ENCODE results near the gene SWSAP1. TPM values are rescaled to one million over a fixed set of nuclear protein-coding genes. Genes with fewer than 3 reads are reported as not detected.

SWSAP1 gene
- total RNA-seq = 1 to 10 TPM in 3 of 4 donors, under 1 TPM in 1; 0.66 to 1.7 (median 1.5) TPM

GRCh38 chr19:11374433-11375142 is at the start of gene SWSAP1:
Gene SWSAP1 (plus strand): TSS chr19:11374666. CDS start chr19:11374681, 15 bp downstream.
- intact Hi-C loops (cut with DNase I) = no loop called here
- no peak for TF ChIP-seq EP300 (IDR thresholded peaks at IDR 0.05)
- TF ChIP-seq POLR2AphosphoS5 (IDR thresholded peaks at IDR 0.05) = peak; percentile 60 to 76
- TF ChIP-seq POLR2A (IDR thresholded peaks at IDR 0.05; ENCODE audit: low read depth) = no peak
- TF ChIP-seq, protein P1, sequence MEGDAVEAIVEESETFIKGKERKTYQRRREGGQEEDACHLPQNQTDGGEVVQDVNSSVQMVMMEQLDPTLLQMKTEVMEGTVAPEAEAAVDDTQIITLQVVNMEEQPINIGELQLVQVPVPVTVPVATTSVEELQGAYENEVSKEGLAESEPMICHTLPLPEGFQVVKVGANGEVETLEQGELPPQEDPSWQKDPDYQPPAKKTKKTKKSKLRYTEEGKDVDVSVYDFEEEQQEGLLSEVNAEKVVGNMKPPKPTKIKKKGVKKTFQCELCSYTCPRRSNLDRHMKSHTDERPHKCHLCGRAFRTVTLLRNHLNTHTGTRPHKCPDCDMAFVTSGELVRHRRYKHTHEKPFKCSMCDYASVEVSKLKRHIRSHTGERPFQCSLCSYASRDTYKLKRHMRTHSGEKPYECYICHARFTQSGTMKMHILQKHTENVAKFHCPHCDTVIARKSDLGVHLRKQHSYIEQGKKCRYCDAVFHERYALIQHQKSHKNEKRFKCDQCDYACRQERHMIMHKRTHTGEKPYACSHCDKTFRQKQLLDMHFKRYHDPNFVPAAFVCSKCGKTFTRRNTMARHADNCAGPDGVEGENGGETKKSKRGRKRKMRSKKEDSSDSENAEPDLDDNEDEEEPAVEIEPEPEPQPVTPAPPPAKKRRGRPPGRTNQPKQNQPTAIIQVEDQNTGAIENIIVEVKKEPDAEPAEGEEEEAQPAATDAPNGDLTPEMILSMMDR (IDR thresholded peaks at IDR 0.05) = peak in 1 of 3 experiments; percentile 16
- H3K27ac ChIP-seq (replicated peaks in 1 of 4) = peak within 1 kb of the TSS; percentile 84 to 95 (median 90)

DNA sequence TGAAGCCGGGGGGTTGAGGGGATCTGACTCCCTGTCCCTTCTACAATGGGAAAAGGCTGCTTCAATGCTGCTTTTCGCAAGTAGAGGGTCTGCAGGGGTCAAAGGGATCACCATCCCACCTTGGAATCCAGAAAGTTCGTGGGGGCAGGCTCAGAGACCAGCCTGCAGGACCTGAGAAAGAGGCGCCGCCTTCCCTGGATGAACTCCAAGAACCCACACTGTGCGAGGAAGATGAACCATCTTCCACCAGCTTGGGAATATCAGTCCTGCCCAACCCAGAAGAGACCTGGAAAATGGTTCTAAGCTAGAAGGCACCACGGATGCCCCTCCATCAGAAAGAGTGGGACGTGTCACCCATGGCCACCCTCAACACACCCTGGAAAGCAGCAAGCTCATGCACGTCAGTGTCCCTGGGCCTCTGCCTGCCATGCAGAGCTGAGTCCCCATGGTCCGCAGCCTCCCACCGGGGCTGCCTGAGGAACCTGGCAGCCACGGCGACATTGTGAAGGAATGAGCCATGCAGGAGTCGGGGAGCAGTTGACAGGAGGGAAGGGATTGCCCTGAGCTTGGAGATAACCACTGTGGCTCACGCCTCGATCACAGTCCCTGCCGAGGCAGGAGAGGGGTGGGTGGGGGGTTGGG is 49.6 kb upstream of the SWSAP1 start:
- no peak for DNase-seq (ENCODE audit: extremely low spot score)
- TF ChIP-seq POLR2AphosphoS5 (IDR thresholded peaks at IDR 0.05) = no peak
- peaks cover 18 to 40% (median 36%) of the 10 kb centered on the region in 4 donors for H3K4me1 ChIP-seq
- H3K9me3 ChIP-seq = no peaks in the 10 kb centered on the region
- H3K36me3 ChIP-seq = peaks cover 4 to 51% (median 46%) of the 10 kb centered on the region in 4 donors
- H3K4me3 ChIP-seq = no peak overlapping the region
- peak overlapping the region; percentile 78 to 81 (median 81) for H3K27ac ChIP-seq (replicated peaks in 1 of 4)
- H3K27me3 ChIP-seq = no peaks in the 10 kb centered on the region
- 57% methylated on average over 5 of the region's 17 CpGs for WGBS
- intact Hi-C loops (cut with DNase I) = no loop called here

More at GRCh38 chr19:11374433-11375142, at the start of gene SWSAP1:
- Histone ChIP-seq H3K4me3 (peak within 1 kb of the TSS; percentile 59 to 78 (median 66)), H3K36me3 (peaks cover 0 to 13% (median 8%) of the 10 kb centered on the region in 4 donors), H3K27me3 (no peaks in the 10 kb centered on the region), H3K4me1 (peaks cover 29 to 45% (median 44%) of the 10 kb centered on the region in 4 donors), H3K9me3 (no peaks in the 10 kb centered on the region)
- 0% methylated on average over 42 of the region's 44 CpGs for WGBS
- DNase-seq (ENCODE audit: extremely low spot score) = peak; percentile 99

DNA sequence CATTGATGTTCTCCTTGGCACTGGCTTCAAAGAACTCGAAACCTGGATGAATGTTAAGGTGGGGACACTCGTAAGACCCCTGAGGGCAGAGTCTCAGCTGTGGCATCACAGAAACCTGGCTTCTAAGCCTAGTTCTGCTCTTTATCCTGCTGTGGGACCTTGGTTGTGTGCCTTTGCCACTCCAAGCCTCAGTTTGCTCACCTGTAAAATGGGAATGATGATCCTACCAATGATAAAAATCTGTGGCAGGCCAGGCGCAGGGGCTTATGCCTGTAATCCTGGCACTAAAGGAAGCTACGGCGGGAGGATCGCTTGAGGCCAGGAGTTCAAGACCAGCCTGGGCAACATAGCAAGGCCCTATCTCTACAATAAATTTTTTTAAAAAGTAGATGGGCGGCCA is 48.9 kb upstream of the SWSAP1 start:
- Histone ChIP-seq H3K27ac (replicated peaks in 1 of 4) (peak overlapping the region; percentile 78 to 81 (median 81)), H3K9me3 (no peaks in the 10 kb centered on the region), H3K4me3 (no peak overlapping the region), H3K27me3 (no peaks in the 10 kb centered on the region), H3K4me1 (peaks cover 18 to 40% (median 36%) of the 10 kb centered on the region in 4 donors), H3K36me3 (peaks cover 4 to 58% (median 52%) of the 10 kb centered on the region in 4 donors)
- TF ChIP-seq EP300 (IDR thresholded peaks at IDR 0.05) (no peak), POLR2AphosphoS5 (IDR thresholded peaks at IDR 0.05) (no peak), POLR2A (IDR thresholded peaks at IDR 0.05; ENCODE audit: low read depth) (no peak)
- TF ChIP-seq, protein P1 (IDR thresholded peaks at IDR 0.05) = no peak
- DNase-seq (ENCODE audit: extremely low spot score) = no peak
- 95% methylated on average over 7 of the region's 7 CpGs for WGBS
- intact Hi-C loops (cut with DNase I) = no loop called here

GRCh38 chr19:11330127-11330526 is 44.3 kb upstream of the SWSAP1 start:
- H3K4me1 ChIP-seq = peaks cover under 1 to 2% (median under 1%) of the 10 kb centered on the region in 4 donors
- no peak overlapping the region for H3K27ac ChIP-seq (replicated peaks in 1 of 4)
- no peak overlapping the region for H3K4me3 ChIP-seq
- intact Hi-C loops (cut with DNase I) = no loop called here
- DNase-seq (ENCODE audit: extremely low spot score) = no peak
- TF ChIP-seq POLR2AphosphoS5 (IDR thresholded peaks at IDR 0.05) (no peak), EP300 (IDR thresholded peaks at IDR 0.05) (no peak), POLR2A (IDR thresholded peaks at IDR 0.05; ENCODE audit: low read depth) (no peak)
- TF ChIP-seq, protein P1 (IDR thresholded peaks at IDR 0.05) = no peak
- no peaks in the 10 kb centered on the region for H3K9me3 ChIP-seq
- no peaks in the 10 kb centered on the region for H3K27me3 ChIP-seq
- WGBS = 85% methylated on average over 4 of the region's 4 CpGs
- peaks cover 30 to 100% (median 89%) of the 10 kb centered on the region in 4 donors for H3K36me3 ChIP-seq

- WGBS = 74% methylated on average over 4 of the region's 4 CpGs
- no peak overlapping the region for H3K4me3 ChIP-seq
- intact Hi-C loops (cut with DNase I) = no loop called here
- H3K27me3 ChIP-seq = no peaks in the 10 kb centered on the region
- no peaks in the 10 kb centered on the region for H3K9me3 ChIP-seq
- no peak for DNase-seq (ENCODE audit: extremely low spot score)
- H3K36me3 ChIP-seq = peaks cover 36 to 100% (median 93%) of the 10 kb centered on the region in 4 donors
- H3K27ac ChIP-seq (replicated peaks in 1 of 4) = no peak overlapping the region
- H3K4me1 ChIP-seq = no peaks in the 10 kb centered on the region
- TF ChIP-seq, protein P1 (IDR thresholded peaks at IDR 0.05) = no peak
- TF ChIP-seq POLR2A (IDR thresholded peaks at IDR 0.05; ENCODE audit: low read depth) (no peak), POLR2AphosphoS5 (IDR thresholded peaks at IDR 0.05) (no peak), EP300 (IDR thresholded peaks at IDR 0.05) (no peak)
These were observed 43.0 kb upstream of the SWSAP1 start for GRCh38 chr19:11331502-11331901.

Data from esophagus muscularis mucosa (tissue), 4 donors.